Measurements from ENCODE around the gene ZP4. TPM values are rescaled to one million over a fixed set of nuclear protein-coding genes. Genes with fewer than 3 reads are reported as not detected.

ZP4 gene
- total RNA-seq, 1 experiment from 2014 or later: not detected

DNA sequence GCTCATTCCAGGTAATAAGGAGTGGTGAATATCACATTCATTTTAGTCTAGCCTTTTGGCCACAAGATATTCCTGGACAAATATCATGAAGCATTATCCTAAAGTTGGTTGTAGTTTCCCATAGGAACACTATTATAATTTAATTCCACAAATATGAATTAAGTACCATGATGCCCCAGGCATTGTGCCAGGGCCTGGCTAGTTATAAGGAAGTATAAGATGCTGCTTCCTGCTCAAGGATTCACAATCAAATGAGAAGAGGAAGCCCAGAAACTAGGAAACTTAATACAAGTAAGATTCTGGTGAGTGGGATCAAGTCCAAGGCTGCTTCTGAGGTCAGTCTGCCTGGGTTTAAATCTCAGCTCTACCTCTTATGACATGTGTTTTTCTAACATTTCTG, 30.6 kb upstream of the ZP4 start:
- ChIA-PET CTCF (no interaction called here), POLR2A (ENCODE audit: low non-redundant PET) (no interaction called here)
- Histone ChIP-seq H3K4me3 (ENCODE audit: low read depth, low read length, poor library complexity, severe bottlenecking) (no peak overlapping the region), H3K27me3 (replicated peaks; ENCODE audit: insufficient read depth, low read depth, low read length, poor library complexity) (no peaks in the 10 kb centered on the region), H3K4me1 (ENCODE audit: insufficient read depth, low read length, poor library complexity, severe bottlenecking) (no peaks in the 10 kb centered on the region), H3K36me3 (ENCODE audit: insufficient read depth, low read length, poor library complexity, severe bottlenecking) (no peaks in the 10 kb centered on the region), H3K9me3 (ENCODE audit: low read depth, low read length, poor library complexity, severe bottlenecking) (no peaks in the 10 kb centered on the region), H3K27ac (ENCODE audit: low read depth, low read length, poor library complexity, severe bottlenecking) (no peak overlapping the region)
- intact Hi-C loops (cut with micrococcal nuclease; ENCODE audit: unreplicated experiment): no loop called here
- TF ChIP-seq, protein P1, sequence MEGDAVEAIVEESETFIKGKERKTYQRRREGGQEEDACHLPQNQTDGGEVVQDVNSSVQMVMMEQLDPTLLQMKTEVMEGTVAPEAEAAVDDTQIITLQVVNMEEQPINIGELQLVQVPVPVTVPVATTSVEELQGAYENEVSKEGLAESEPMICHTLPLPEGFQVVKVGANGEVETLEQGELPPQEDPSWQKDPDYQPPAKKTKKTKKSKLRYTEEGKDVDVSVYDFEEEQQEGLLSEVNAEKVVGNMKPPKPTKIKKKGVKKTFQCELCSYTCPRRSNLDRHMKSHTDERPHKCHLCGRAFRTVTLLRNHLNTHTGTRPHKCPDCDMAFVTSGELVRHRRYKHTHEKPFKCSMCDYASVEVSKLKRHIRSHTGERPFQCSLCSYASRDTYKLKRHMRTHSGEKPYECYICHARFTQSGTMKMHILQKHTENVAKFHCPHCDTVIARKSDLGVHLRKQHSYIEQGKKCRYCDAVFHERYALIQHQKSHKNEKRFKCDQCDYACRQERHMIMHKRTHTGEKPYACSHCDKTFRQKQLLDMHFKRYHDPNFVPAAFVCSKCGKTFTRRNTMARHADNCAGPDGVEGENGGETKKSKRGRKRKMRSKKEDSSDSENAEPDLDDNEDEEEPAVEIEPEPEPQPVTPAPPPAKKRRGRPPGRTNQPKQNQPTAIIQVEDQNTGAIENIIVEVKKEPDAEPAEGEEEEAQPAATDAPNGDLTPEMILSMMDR (conservative IDR thresholded peaks at IDR 0.05; ENCODE audit: low read depth, low read length): no peak
- no peak for TF ChIP-seq EZH2 (IDR thresholded peaks at IDR 0.05; ENCODE audit: borderline replicate concordance, low read depth, low read length, poor library complexity, severe bottlenecking)
- BruUV-seq (replicated peaks): no TSS peak
- no peak for DNase-seq (ENCODE audit: low spot score)

DNA sequence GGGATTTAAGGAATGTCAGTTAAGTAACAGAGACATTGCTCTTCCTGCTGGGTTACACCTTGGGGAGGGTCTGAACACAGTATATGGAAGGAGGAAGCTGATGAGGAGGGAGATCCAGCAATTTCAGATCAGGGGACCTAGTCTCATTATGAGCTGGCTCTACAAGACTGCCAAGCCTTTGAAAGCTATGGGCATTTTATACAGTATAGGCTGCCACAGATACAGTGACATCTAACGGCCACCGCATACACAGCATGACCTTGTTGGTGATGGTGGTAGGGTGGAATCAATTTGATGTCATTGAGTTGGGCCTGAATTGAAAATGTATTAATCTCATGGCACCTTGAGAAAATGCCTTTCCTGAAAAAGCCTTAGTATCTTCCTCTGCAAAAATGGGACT, 22.6 kb upstream of the ZP4 start:
- Histone ChIP-seq H3K4me1 (ENCODE audit: insufficient read depth, low read length, poor library complexity, severe bottlenecking) (no peaks in the 10 kb centered on the region), H3K4me3 (ENCODE audit: low read depth, low read length, poor library complexity, severe bottlenecking) (no peak overlapping the region), H3K27ac (ENCODE audit: low read depth, low read length, poor library complexity, severe bottlenecking) (no peak overlapping the region), H3K9me3 (ENCODE audit: low read depth, low read length, poor library complexity, severe bottlenecking) (no peaks in the 10 kb centered on the region), H3K27me3 (replicated peaks; ENCODE audit: insufficient read depth, low read depth, low read length, poor library complexity) (no peaks in the 10 kb centered on the region), H3K36me3 (ENCODE audit: insufficient read depth, low read length, poor library complexity, severe bottlenecking) (no peaks in the 10 kb centered on the region)
- DNase-seq (ENCODE audit: low spot score): no peak
- CTCF ChIA-PET: no interaction called here
- POLR2A ChIA-PET (ENCODE audit: low non-redundant PET): interaction anchor here (0.6 kb wide), 1 partner anchor 476 kb away, joined by 3 read pairs; no protein-coding TSS in a partner anchor
- TF ChIP-seq EZH2 (IDR thresholded peaks at IDR 0.05; ENCODE audit: borderline replicate concordance, low read depth, low read length, poor library complexity, severe bottlenecking): no peak
- TF ChIP-seq, protein P1 (conservative IDR thresholded peaks at IDR 0.05; ENCODE audit: low read depth, low read length): no peak
- intact Hi-C loops (cut with micrococcal nuclease; ENCODE audit: unreplicated experiment): no loop called here
- BruUV-seq (replicated peaks): no TSS peak

DNA sequence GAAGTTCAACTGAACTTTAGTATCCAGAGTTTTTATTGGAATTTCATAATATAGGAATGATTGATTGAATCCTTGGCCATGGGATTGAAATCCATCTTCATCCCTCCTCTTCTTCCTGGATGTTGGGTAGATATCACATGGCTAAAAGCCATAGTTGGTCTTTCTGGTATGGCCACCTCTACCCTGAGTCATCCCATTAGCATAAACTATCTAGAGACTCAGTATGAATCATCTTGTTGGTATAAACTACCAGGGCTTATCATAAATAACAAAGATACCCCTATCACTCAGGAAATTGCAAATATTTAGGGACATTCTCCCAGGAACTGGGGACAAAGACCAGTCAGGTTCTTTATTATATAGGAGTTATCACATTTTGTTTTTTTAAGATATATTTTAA, 21.2 kb upstream of the ZP4 start:
- CTCF ChIA-PET: no interaction called here
- no peaks in the 10 kb centered on the region for H3K36me3 ChIP-seq (ENCODE audit: insufficient read depth, low read length, poor library complexity, severe bottlenecking)
- POLR2A ChIA-PET (ENCODE audit: low non-redundant PET): no interaction called here
- no peak for DNase-seq (ENCODE audit: low spot score)
- intact Hi-C loops (cut with micrococcal nuclease; ENCODE audit: unreplicated experiment): no loop called here
- no peaks in the 10 kb centered on the region for H3K4me1 ChIP-seq (ENCODE audit: insufficient read depth, low read length, poor library complexity, severe bottlenecking)
- H3K4me3 ChIP-seq (ENCODE audit: low read depth, low read length, poor library complexity, severe bottlenecking): no peak overlapping the region
- no peak overlapping the region for H3K27ac ChIP-seq (ENCODE audit: low read depth, low read length, poor library complexity, severe bottlenecking)
- H3K9me3 ChIP-seq (ENCODE audit: low read depth, low read length, poor library complexity, severe bottlenecking): no peaks in the 10 kb centered on the region
- no TSS peak for BruUV-seq (replicated peaks)
- TF ChIP-seq, protein P1 (conservative IDR thresholded peaks at IDR 0.05; ENCODE audit: low read depth, low read length): no peak
- no peak for TF ChIP-seq EZH2 (IDR thresholded peaks at IDR 0.05; ENCODE audit: borderline replicate concordance, low read depth, low read length, poor library complexity, severe bottlenecking)
- no peaks in the 10 kb centered on the region for H3K27me3 ChIP-seq (replicated peaks; ENCODE audit: insufficient read depth, low read depth, low read length, poor library complexity)

Data from A673 (cell line).